Left ventricle myocardium inferior (tissue), 1 donor: ENCODE data around the gene RBM44. TPM values are rescaled to one million over a fixed set of nuclear protein-coding genes. Genes with fewer than 3 reads are reported as not detected.

ENCODE experiments used
- DNase-seq: peaks from one replicate; pipeline ENCODE4 v3.0.0-alpha.2; 2020
- H3K27ac ChIP-seq: fragments of 200-600 bp; replicated peaks from 2 replicates; pipeline ENCODE4 v1.8.0; 2021
- H3K27me3 ChIP-seq: fragments of 200-600 bp; 2 replicates; pipeline ENCODE4 v1.8.0; 2021; ENCODE audit warnings: low read depth
- H3K36me3 ChIP-seq: fragments of 200-600 bp; 2 replicates; pipeline ENCODE4 v1.8.0; 2021
- H3K4me1 ChIP-seq: fragments of 200-600 bp; 2 replicates; pipeline ENCODE4 v1.8.0; 2021
- H3K4me3 ChIP-seq: fragments of 200-600 bp; 2 replicates; pipeline ENCODE4 v1.8.0; 2021; ENCODE audit warnings: mild to moderate bottlenecking, moderate library complexity
- H3K9me3 ChIP-seq: fragments of 200-600 bp; replicated peaks from 2 replicates; pipeline ENCODE4 v1.8.0; 2021
- intact Hi-C: fragments of 100-400 bp; cut with micrococcal nuclease; formaldehyde crosslinking; loops from one replicate; pipeline ENCODE4 v1.11.0; 2022
- total RNA-seq: library from RNA; stranded (reverse); fragmentation: NEBNext Ultra II Directional; extraction: Animal tissue kit (Norgen Biotek cat#: 25700); gene quantifications from one replicate; pipeline ENCODE4 v1.2.1, GENCODE V29; 2021
- TF ChIP-seq, protein P1 (sequence below): fragments of 200-600 bp; IDR thresholded peaks from 2 replicates; pipeline ENCODE4 v1.8.0; 2021; ENCODE audit warnings: antibody characterized with exemption, mild to moderate bottlenecking, borderline replicate concordance
- donor health status: DM: no; HTN: yes; CAD: no; lungs with severe emphysema.

The RBM44 gene
- total RNA-seq, 1 donor from 2014 or later, result 0.27 TPM

DNA sequence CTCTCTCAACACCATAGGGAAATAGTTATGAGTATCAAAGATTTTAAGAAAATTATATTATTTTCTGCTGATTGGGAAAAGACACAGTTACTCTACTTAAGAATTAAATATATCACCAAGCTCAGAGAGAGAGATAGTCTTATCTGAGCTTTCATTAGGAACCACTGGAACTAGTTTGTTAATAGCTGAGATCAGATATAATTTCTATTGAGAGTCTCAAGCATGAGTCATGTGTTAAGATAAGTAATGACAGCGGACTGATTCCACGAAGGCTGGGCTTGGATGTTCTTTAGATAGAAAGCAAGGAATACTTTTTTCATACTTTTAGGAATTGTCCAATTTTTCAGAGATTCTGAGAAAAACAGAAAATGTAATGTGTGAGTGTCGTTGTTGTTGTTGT is 44.4 kb upstream of the RBM44 start:
- H3K9me3 ChIP-seq, result no peaks in the 10 kb centered on the region
- DNase-seq, result no peak
- no peak overlapping the region for H3K27ac ChIP-seq
- intact Hi-C loops, result no loop called here
- peaks cover 100% of the 10 kb centered on the region for H3K36me3 ChIP-seq
- H3K27me3 ChIP-seq, result no peaks in the 10 kb centered on the region
- H3K4me3 ChIP-seq, result no peak overlapping the region
- peaks cover 8% of the 10 kb centered on the region for H3K4me1 ChIP-seq
- TF ChIP-seq, protein P1, sequence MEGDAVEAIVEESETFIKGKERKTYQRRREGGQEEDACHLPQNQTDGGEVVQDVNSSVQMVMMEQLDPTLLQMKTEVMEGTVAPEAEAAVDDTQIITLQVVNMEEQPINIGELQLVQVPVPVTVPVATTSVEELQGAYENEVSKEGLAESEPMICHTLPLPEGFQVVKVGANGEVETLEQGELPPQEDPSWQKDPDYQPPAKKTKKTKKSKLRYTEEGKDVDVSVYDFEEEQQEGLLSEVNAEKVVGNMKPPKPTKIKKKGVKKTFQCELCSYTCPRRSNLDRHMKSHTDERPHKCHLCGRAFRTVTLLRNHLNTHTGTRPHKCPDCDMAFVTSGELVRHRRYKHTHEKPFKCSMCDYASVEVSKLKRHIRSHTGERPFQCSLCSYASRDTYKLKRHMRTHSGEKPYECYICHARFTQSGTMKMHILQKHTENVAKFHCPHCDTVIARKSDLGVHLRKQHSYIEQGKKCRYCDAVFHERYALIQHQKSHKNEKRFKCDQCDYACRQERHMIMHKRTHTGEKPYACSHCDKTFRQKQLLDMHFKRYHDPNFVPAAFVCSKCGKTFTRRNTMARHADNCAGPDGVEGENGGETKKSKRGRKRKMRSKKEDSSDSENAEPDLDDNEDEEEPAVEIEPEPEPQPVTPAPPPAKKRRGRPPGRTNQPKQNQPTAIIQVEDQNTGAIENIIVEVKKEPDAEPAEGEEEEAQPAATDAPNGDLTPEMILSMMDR, result no peak

DNA sequence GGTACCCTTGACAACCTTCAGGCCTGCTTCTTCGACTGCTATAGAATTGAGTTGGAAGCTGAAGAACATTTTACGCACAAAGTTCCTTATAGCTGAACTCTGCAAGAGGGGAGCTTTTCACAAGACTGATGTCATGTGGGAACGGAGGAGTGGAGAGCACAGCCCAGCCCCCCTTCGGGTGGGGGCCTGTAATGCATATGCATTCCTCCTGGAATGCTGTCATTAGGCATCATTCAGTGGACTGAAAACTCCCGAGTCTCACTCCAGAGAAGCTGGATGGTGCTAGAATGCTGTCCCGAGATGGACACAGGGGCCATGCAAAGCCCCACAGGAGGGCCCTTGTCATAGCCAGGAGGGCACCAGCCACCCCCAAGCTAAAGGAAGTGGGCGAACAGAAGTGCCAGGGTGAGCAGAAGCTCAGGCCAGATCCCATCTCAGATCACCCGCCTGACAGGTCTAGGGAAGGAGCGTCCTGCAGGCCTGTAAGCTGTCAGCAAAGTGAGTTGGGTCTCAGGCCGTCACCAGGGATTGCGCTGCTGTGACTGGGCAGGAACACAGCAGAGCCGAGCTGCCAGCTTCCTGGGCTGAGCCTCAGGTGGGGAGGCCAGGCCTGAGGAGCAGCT is 43.8 kb upstream of the RBM44 start:
- Histone ChIP-seq H3K36me3 (peaks cover 100% of the 10 kb centered on the region), H3K27ac (no peak overlapping the region), H3K27me3 (no peaks in the 10 kb centered on the region), H3K4me3 (no peak overlapping the region), H3K9me3 (no peaks in the 10 kb centered on the region), H3K4me1 (peaks cover 8% of the 10 kb centered on the region)
- intact Hi-C loops, result no loop called here
- no peak for DNase-seq
- TF ChIP-seq, protein P1, result no peak

DNA sequence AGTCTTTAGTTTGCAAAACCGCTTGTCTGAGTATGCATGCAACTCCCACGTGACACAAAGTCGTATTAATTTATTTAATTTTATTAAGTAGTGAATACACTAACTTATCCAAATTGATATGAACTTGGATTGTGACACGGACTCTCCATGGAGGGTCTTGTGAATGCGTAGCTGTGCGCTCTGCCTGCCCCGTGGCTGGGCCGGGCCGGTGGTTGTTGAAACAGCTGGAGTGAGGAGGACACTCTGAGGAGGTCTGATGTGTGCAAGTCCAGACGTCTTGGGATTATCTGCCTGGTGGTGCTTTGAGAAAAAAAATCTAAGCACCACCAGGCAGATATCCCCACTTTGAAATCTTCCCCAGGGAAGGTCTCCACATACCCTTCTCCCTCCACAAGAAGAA is 41.0 kb upstream of the RBM44 start:
- no peak overlapping the region for H3K4me3 ChIP-seq
- H3K27ac ChIP-seq, result no peak overlapping the region
- H3K4me1 ChIP-seq, result peaks cover 8% of the 10 kb centered on the region
- intact Hi-C loops, result no loop called here
- H3K36me3 ChIP-seq, result peaks cover 100% of the 10 kb centered on the region
- no peaks in the 10 kb centered on the region for H3K9me3 ChIP-seq
- TF ChIP-seq, protein P1, result no peak
- H3K27me3 ChIP-seq, result no peaks in the 10 kb centered on the region
- no peak for DNase-seq

DNA sequence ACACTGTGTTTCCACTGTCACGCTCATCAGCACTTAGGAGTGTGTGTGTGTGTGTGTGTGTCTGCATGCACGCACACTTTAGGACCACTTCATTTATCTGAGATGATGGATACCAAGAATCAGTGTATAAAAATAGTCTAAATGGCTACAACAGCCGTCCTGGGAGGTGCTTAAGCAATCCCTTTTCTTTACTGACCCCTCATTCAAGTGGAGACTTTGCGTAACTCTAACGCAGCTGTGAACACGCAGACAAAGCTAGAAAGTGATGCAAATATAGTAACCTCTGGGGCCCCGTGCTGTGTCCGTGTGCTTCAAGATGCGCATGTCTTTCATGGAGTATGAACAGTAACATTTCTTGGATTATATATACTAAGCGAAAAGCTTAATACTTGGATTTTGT is 40.4 kb upstream of the RBM44 start:
- DNase-seq, result no peak
- intact Hi-C loops, result no loop called here
- Histone ChIP-seq H3K9me3 (no peaks in the 10 kb centered on the region), H3K4me3 (no peak overlapping the region), H3K36me3 (peaks cover 100% of the 10 kb centered on the region), H3K27ac (no peak overlapping the region), H3K4me1 (peaks cover 8% of the 10 kb centered on the region), H3K27me3 (no peaks in the 10 kb centered on the region)
- TF ChIP-seq, protein P1, result no peak

DNA sequence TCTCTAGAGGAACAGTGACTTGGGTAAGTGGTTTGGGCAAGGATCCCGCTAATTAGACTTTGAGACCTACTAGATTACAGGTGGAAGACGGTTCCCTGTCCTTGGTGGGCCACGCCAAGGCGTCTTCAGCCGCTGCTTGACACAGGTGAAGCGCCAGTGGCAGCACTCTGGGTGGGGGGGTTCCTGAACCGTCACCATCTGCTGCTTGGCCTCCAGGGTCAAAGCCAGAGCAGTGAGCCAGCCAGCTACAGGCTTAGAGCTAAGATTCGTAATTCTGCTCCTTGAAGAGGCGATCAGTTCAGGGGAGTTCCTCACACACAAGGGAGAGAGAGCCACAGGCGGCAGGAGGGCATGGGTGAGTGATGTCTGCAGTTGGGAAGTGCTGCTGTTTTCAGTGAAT is 39.4 kb upstream of the RBM44 start:
- intact Hi-C loops, result no loop called here
- H3K27ac ChIP-seq, result no peak overlapping the region
- H3K9me3 ChIP-seq, result no peaks in the 10 kb centered on the region
- no peak overlapping the region for H3K4me3 ChIP-seq
- DNase-seq, result no peak
- peaks cover 15% of the 10 kb centered on the region for H3K4me1 ChIP-seq
- TF ChIP-seq, protein P1, result no peak
- no peaks in the 10 kb centered on the region for H3K27me3 ChIP-seq
- peaks cover 95% of the 10 kb centered on the region for H3K36me3 ChIP-seq
